Measurements from ENCODE around the gene KLHL13.
"Not testable (repeated sequence)": the region's sequence is repeated elsewhere in the genome, so short reads cannot be mapped to it uniquely, and the experiment has no call there.

KLHL13 gene

GRCh38 chrX:118148737-118149136, 32.1 kb upstream of the KLHL13 start:
- no peak overlapping the region for H3K27ac ChIP-seq
- no peak for TF ChIP-seq ZFX (IDR thresholded peaks at IDR 0.05; ENCODE audit: borderline replicate concordance)
- TF ChIP-seq CTCF (IDR thresholded peaks at IDR 0.05) = no peak

- not testable (repeated sequence) for H3K27ac ChIP-seq
These were observed 31.2 kb upstream of the KLHL13 start for GRCh38 chrX:118147771-118148170.

GRCh38 chrX:118143578-118143977, 27.0 kb upstream of the KLHL13 start:
- TF ChIP-seq ZFX (IDR thresholded peaks at IDR 0.05; ENCODE audit: borderline replicate concordance) (no peak), CTCF (IDR thresholded peaks at IDR 0.05) (no peak)
- no peak overlapping the region for H3K27ac ChIP-seq

- no peak overlapping the region for H3K27ac ChIP-seq
- TF ChIP-seq ZFX (IDR thresholded peaks at IDR 0.05; ENCODE audit: borderline replicate concordance) (no peak), CTCF (IDR thresholded peaks at IDR 0.05) (no peak)
These were observed 14.7 kb upstream of the KLHL13 start for GRCh38 chrX:118131336-118131735.

GRCh38 chrX:118129681-118130080, 13.1 kb upstream of the KLHL13 start:
- no peak for TF ChIP-seq CTCF (IDR thresholded peaks at IDR 0.05)
- no peak overlapping the region for H3K27ac ChIP-seq

- TF ChIP-seq ZFX (IDR thresholded peaks at IDR 0.05; ENCODE audit: borderline replicate concordance) (no peak), CTCF (IDR thresholded peaks at IDR 0.05) (no peak)
- H3K27ac ChIP-seq = no peak overlapping the region
These were observed 12.1 kb upstream of the KLHL13 start for GRCh38 chrX:118128724-118129123.

- no peak for TF ChIP-seq ZFX (IDR thresholded peaks at IDR 0.05; ENCODE audit: borderline replicate concordance)
- TF ChIP-seq CTCF (IDR thresholded peaks at IDR 0.05) = no peak
- no peak overlapping the region for H3K27ac ChIP-seq
These were observed 9.7 kb upstream of the KLHL13 start for GRCh38 chrX:118126286-118126685.

- H3K27ac ChIP-seq = not testable (repeated sequence)
These were observed 7.6 kb upstream of the KLHL13 start for GRCh38 chrX:118124243-118124642.

GRCh38 chrX:118117741-118118140, 1.1 kb upstream of the KLHL13 start:
- no peak for TF ChIP-seq CTCF (IDR thresholded peaks at IDR 0.05)
- TF ChIP-seq ZFX (IDR thresholded peaks at IDR 0.05; ENCODE audit: borderline replicate concordance) = no peak
- no peak overlapping the region for H3K27ac ChIP-seq
